Measurements from ENCODE around the gene SYNE2.

SYNE2 gene

DNA sequence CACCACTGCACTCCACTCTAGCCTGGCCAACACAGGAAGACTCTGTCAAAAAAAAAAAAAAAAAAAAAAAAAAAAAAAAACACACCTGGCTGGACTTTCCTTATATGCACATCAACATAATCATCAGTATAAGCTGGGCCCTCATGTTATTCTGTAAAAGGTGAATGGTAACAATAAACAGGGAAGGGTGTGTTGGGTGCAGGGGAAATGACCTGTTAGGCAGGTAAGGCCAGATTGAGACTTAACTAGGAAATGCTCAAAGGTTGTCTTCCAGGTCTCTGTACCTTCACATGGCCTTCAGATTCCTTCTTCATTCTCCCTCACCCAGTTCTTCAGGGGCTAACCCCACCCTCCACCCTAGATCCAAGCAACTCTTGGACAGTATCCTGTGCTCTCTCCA is 393.9 kb downstream of the SYNE2 start:
- DNase-seq (ENCODE audit: low spot score) (no peak), ATAC-seq (ENCODE audit: low read depth) (no peak)
- TF ChIP-seq, protein P1, sequence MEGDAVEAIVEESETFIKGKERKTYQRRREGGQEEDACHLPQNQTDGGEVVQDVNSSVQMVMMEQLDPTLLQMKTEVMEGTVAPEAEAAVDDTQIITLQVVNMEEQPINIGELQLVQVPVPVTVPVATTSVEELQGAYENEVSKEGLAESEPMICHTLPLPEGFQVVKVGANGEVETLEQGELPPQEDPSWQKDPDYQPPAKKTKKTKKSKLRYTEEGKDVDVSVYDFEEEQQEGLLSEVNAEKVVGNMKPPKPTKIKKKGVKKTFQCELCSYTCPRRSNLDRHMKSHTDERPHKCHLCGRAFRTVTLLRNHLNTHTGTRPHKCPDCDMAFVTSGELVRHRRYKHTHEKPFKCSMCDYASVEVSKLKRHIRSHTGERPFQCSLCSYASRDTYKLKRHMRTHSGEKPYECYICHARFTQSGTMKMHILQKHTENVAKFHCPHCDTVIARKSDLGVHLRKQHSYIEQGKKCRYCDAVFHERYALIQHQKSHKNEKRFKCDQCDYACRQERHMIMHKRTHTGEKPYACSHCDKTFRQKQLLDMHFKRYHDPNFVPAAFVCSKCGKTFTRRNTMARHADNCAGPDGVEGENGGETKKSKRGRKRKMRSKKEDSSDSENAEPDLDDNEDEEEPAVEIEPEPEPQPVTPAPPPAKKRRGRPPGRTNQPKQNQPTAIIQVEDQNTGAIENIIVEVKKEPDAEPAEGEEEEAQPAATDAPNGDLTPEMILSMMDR (IDR thresholded peaks at IDR 0.05; ENCODE audit: poor library complexity, severe bottlenecking), result no peak
- Histone ChIP-seq H3K36me3 (ENCODE audit: low read depth) (no peaks in the 10 kb centered on the region), H3K27me3 (ENCODE audit: insufficient read depth, poor library complexity, severe bottlenecking) (no peaks in the 10 kb centered on the region), H3K9me3 (ENCODE audit: severe bottlenecking) (no peaks in the 10 kb centered on the region), H3K27ac (ENCODE audit: poor library complexity, severe bottlenecking) (no peak overlapping the region), H3K4me1 (ENCODE audit: insufficient read depth, poor library complexity, severe bottlenecking) (no peaks in the 10 kb centered on the region), H3K4me3 (ENCODE audit: severe bottlenecking) (no peak overlapping the region)

DNA sequence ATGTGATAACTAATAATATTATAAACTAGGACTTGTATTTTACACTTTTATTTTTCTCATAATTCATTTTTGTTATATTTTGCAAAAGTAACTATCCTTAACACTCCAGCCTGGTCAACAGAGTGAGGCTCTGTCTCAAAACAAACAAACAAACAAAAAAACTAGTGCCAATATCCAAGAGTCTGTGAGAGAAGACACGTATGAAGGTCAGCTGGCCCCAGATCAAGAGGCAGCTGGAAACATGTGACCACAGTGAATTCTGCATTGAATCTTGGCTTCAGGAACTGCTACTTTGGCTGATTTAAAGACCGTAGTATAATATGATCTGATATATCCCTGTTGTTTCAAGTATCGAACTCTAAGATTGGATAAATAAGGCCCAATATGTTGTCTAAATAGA is 394.4 kb downstream of the SYNE2 start:
- Histone ChIP-seq H3K4me1 (ENCODE audit: insufficient read depth, poor library complexity, severe bottlenecking) (no peaks in the 10 kb centered on the region), H3K36me3 (ENCODE audit: low read depth) (no peaks in the 10 kb centered on the region), H3K27me3 (ENCODE audit: insufficient read depth, poor library complexity, severe bottlenecking) (no peaks in the 10 kb centered on the region), H3K4me3 (ENCODE audit: severe bottlenecking) (no peak overlapping the region), H3K27ac (ENCODE audit: poor library complexity, severe bottlenecking) (no peak overlapping the region), H3K9me3 (ENCODE audit: severe bottlenecking) (no peaks in the 10 kb centered on the region)
- no peak for ATAC-seq (ENCODE audit: low read depth)
- no peak for DNase-seq (ENCODE audit: low spot score)
- TF ChIP-seq, protein P1 (IDR thresholded peaks at IDR 0.05; ENCODE audit: poor library complexity, severe bottlenecking), result no peak

DNA sequence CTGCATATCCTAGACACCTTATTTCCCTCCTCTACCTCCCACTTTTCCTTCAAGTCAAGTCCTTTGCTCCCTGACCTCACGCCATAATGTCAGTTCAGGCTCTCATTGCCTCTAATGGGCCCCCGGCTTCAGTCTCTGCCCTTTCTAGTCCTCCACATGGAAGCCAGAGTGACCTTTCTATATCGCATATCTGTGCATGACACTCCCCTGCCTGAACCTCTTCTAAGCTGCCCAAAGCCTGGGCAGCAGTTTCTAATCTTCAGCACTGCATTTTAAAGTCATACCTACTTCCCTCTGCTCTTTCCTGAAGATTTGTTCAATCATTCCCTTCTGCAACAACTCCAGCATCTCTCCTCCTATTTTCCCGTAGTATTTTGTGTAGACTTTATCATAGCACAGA is 395.9 kb downstream of the SYNE2 start:
- Histone ChIP-seq H3K27ac (ENCODE audit: poor library complexity, severe bottlenecking) (no peak overlapping the region), H3K27me3 (ENCODE audit: insufficient read depth, poor library complexity, severe bottlenecking) (no peaks in the 10 kb centered on the region), H3K4me3 (ENCODE audit: severe bottlenecking) (no peak overlapping the region), H3K36me3 (ENCODE audit: low read depth) (no peaks in the 10 kb centered on the region), H3K4me1 (ENCODE audit: insufficient read depth, poor library complexity, severe bottlenecking) (peaks cover 6% of the 10 kb centered on the region), H3K9me3 (ENCODE audit: severe bottlenecking) (no peaks in the 10 kb centered on the region)
- TF ChIP-seq, protein P1 (IDR thresholded peaks at IDR 0.05; ENCODE audit: poor library complexity, severe bottlenecking), result no peak
- DNase-seq (ENCODE audit: low spot score) (no peak), ATAC-seq (ENCODE audit: low read depth) (no peak)

DNA sequence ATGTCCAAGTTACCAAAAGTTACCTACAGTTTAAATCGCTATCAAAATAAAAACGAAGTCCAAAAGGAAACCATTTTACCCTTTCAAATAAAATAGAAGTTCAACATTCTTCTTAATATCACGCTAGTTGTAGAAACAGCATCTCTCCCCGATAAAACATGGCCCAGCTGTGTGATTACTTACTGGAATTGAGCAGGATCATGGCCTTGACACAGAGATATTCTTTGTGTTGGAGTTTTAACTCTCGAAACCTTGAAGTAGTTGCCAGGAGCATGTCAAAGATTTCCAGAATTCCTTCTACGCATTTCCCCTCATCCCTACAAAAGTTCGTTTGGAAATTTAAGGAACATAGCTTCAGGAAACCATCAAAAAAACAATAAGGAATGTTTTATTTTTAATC is 396.6 kb downstream of the SYNE2 start:
- DNase-seq (ENCODE audit: low spot score) (no peak), ATAC-seq (ENCODE audit: low read depth) (no peak)

DNA sequence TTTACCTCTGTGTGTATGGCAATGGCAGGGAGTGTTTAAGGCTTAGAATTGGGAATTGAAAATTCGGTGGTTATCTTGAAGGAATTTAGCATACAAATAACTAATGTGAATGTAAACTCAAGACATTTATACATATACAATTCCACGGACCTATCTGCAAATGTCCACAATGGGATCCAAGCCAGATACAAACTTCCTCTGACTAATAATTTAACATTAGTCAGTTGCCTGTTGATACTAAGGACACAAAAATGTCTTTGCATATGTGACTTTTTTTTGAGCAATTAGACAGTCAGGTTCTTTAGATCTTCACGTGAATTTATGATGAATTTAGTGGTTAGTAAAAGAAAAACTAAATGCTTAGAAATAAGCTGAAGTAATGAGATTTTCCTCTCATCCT is 400.9 kb downstream of the SYNE2 start:
- ATAC-seq (ENCODE audit: low read depth) (peak; percentile 82), DNase-seq (ENCODE audit: low spot score) (no peak)
- Histone ChIP-seq H3K9me3 (ENCODE audit: severe bottlenecking) (no peaks in the 10 kb centered on the region), H3K27ac (ENCODE audit: poor library complexity, severe bottlenecking) (peak overlapping the region; percentile 9), H3K4me1 (ENCODE audit: insufficient read depth, poor library complexity, severe bottlenecking) (peaks cover 11% of the 10 kb centered on the region), H3K36me3 (ENCODE audit: low read depth) (no peaks in the 10 kb centered on the region), H3K27me3 (ENCODE audit: insufficient read depth, poor library complexity, severe bottlenecking) (no peaks in the 10 kb centered on the region), H3K4me3 (ENCODE audit: severe bottlenecking) (no peak overlapping the region)
- TF ChIP-seq, protein P1 (IDR thresholded peaks at IDR 0.05; ENCODE audit: poor library complexity, severe bottlenecking), result no peak

More for the DNA sequence above, 396.6 kb downstream of the SYNE2 start:
- Histone ChIP-seq H3K27me3 (ENCODE audit: insufficient read depth, poor library complexity, severe bottlenecking) (no peaks in the 10 kb centered on the region), H3K9me3 (ENCODE audit: severe bottlenecking) (no peaks in the 10 kb centered on the region), H3K4me1 (ENCODE audit: insufficient read depth, poor library complexity, severe bottlenecking) (peaks cover 11% of the 10 kb centered on the region), H3K36me3 (ENCODE audit: low read depth) (no peaks in the 10 kb centered on the region), H3K27ac (ENCODE audit: poor library complexity, severe bottlenecking) (no peak overlapping the region), H3K4me3 (ENCODE audit: severe bottlenecking) (no peak overlapping the region)
- TF ChIP-seq, protein P1 (IDR thresholded peaks at IDR 0.05; ENCODE audit: poor library complexity, severe bottlenecking), result no peak
